ENCODE data around the gene AADAT. TPM values are rescaled to one million over a fixed set of nuclear protein-coding genes. Genes with fewer than 3 reads are reported as not detected.
A peak's percentile ranks its signal among the peaks of the same experiment; 100 is the strongest.
"Not testable (repeated sequence)": the region's sequence is repeated elsewhere in the genome, so short reads cannot be mapped to it uniquely, and the experiment has no call there.

The AADAT gene
- total RNA-seq, 4 donors from 2014 or later: 2.9 to 7.2 (median 5.5) TPM

DNA sequence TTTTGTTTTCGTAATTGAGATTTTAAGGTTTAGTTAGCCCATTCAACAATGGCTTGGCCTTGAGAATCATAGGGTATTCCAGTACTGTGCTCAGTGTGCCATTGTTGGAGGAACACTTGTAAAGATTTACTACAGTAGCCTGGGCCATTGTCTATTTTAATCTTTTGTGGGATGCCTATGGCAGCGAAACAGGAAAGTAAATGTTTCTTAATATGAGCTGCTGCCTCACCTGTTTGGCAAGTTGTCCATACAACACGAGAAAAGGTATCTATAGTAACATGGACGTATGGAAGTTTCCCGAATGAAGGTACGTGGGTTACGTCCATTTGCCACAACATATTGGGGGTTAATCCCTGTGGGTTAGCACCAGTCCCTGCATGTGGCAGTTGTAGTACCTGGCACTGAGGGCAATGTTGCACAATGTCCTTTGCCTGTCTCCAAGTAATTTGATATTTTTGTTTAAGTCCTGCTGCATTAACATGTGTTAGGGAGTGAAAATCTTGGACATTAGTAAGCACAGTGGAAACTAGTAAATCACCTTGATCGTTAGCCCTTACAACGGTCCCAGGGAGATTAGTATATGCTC is 38.6 kb upstream of the AADAT start:
- intact Hi-C loops (cut with DNase I): no loop called here
- 92% methylated on average over 9 of the region's 9 CpGs for WGBS

DNA sequence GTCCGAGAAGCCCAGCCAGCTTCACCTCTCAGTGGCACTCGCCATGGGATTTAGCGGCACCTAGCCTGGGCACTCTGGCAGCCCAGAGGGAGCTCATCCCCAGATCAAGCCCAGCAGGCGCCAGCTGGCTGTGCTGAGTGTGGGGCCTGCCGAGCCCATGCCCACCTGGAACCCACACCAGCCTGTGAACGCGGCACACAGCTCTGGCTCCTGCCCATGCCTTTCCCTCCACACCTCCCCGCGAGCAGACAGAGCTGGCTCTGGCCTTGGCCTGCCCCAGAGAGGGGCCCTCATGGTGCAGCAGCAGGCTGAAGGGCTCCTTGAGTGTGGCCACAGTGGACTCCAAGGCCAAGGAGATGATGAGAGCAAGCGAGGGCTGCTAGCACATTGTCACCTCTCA is 38.0 kb upstream of the AADAT start:
- TF ChIP-seq POLR2AphosphoS5 (IDR thresholded peaks at IDR 0.05) (no peak), EP300 (IDR thresholded peaks at IDR 0.05) (no peak), POLR2A (IDR thresholded peaks at IDR 0.05; ENCODE audit: low read depth) (no peak)
- TF ChIP-seq, protein P1, sequence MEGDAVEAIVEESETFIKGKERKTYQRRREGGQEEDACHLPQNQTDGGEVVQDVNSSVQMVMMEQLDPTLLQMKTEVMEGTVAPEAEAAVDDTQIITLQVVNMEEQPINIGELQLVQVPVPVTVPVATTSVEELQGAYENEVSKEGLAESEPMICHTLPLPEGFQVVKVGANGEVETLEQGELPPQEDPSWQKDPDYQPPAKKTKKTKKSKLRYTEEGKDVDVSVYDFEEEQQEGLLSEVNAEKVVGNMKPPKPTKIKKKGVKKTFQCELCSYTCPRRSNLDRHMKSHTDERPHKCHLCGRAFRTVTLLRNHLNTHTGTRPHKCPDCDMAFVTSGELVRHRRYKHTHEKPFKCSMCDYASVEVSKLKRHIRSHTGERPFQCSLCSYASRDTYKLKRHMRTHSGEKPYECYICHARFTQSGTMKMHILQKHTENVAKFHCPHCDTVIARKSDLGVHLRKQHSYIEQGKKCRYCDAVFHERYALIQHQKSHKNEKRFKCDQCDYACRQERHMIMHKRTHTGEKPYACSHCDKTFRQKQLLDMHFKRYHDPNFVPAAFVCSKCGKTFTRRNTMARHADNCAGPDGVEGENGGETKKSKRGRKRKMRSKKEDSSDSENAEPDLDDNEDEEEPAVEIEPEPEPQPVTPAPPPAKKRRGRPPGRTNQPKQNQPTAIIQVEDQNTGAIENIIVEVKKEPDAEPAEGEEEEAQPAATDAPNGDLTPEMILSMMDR (IDR thresholded peaks at IDR 0.05): no peak
- Histone ChIP-seq H3K27me3 (no peaks in the 10 kb centered on the region), H3K4me3 (no peak overlapping the region), H3K4me1 (no peaks in the 10 kb centered on the region), H3K9me3 (peaks cover 0 to 6% (median 4%) of the 10 kb centered on the region in 4 donors), H3K27ac (replicated peaks in 1 of 4) (no peak overlapping the region), H3K36me3 (no peaks in the 10 kb centered on the region)
- WGBS: 84% methylated on average over 7 of the region's 10 CpGs
- no peak for DNase-seq (ENCODE audit: extremely low spot score)
- intact Hi-C loops (cut with DNase I): no loop called here

More for the DNA sequence above, 38.6 kb upstream of the AADAT start:
- H3K9me3 ChIP-seq: peaks cover 0 to 12% (median 9%) of the 10 kb centered on the region in 4 donors
- H3K4me3 ChIP-seq: no peak overlapping the region
- H3K4me1 ChIP-seq: no peaks in the 10 kb centered on the region
- H3K27ac ChIP-seq (replicated peaks in 1 of 4): no peak overlapping the region
- no peak for DNase-seq (ENCODE audit: extremely low spot score)
- TF ChIP-seq EP300 (IDR thresholded peaks at IDR 0.05) (no peak), POLR2AphosphoS5 (IDR thresholded peaks at IDR 0.05) (no peak), POLR2A (IDR thresholded peaks at IDR 0.05; ENCODE audit: low read depth) (no peak)
- TF ChIP-seq, protein P1 (IDR thresholded peaks at IDR 0.05): no peak
- no peaks in the 10 kb centered on the region for H3K27me3 ChIP-seq
- H3K36me3 ChIP-seq: no peaks in the 10 kb centered on the region

DNA sequence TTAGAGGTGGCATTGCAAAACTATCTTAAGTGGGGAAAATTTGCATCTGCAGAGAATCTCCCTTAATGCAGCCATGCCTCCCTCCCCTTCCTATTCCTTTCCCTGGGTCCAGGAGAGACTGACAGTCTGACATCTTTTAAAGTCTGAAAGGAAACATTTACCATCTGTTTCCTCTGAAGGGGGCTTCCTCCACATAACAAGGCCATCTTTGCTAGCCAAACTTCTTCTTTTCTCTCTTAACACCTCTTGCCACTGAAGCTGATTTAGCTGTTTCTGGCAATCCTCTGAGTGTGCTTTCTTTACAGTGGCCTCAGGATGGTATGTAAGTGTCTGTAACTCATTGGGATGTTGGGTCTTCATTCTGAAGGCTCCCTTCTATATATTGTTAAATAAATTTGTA is 34.6 kb upstream of the AADAT start:
- Histone ChIP-seq H3K4me1 (no peaks in the 10 kb centered on the region), H3K27me3 (no peaks in the 10 kb centered on the region), H3K9me3 (no peaks in the 10 kb centered on the region), H3K27ac (replicated peaks in 1 of 4) (no peak overlapping the region), H3K36me3 (no peaks in the 10 kb centered on the region), H3K4me3 (no peak overlapping the region)
- DNase-seq (ENCODE audit: extremely low spot score): no peak
- intact Hi-C loops (cut with DNase I): no loop called here
- TF ChIP-seq EP300 (IDR thresholded peaks at IDR 0.05) (no peak), POLR2AphosphoS5 (IDR thresholded peaks at IDR 0.05) (no peak), POLR2A (IDR thresholded peaks at IDR 0.05; ENCODE audit: low read depth) (no peak)
- TF ChIP-seq, protein P1 (IDR thresholded peaks at IDR 0.05): no peak

DNA sequence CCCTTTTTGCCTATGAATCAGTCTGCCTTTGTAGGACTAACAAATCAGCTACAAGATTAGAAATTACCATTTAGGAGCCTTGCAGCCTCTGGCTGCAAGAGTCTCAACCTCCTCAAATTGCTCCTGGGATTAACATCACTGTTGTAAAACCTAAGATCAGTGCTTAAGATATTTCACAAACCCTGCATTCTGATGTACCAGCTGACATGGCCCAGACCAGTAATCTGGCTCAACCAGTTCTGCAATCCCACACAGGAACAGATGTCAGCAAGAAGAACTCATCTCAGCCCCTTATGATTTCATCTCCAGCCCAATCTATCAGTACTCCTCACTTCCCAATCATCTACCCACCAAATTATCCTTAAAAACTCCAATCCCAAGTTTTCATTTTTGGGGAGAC is 32.5 kb upstream of the AADAT start:
- Histone ChIP-seq H3K9me3 (no peaks in the 10 kb centered on the region), H3K27ac (replicated peaks in 1 of 4) (no peak overlapping the region), H3K27me3 (no peaks in the 10 kb centered on the region), H3K36me3 (no peaks in the 10 kb centered on the region), H3K4me3 (no peak overlapping the region), H3K4me1 (no peaks in the 10 kb centered on the region)
- TF ChIP-seq EP300 (IDR thresholded peaks at IDR 0.05) (no peak), POLR2A (IDR thresholded peaks at IDR 0.05; ENCODE audit: low read depth) (no peak), POLR2AphosphoS5 (IDR thresholded peaks at IDR 0.05) (no peak)
- TF ChIP-seq, protein P1 (IDR thresholded peaks at IDR 0.05): no peak
- DNase-seq (ENCODE audit: extremely low spot score): no peak
- intact Hi-C loops (cut with DNase I): no loop called here

DNA sequence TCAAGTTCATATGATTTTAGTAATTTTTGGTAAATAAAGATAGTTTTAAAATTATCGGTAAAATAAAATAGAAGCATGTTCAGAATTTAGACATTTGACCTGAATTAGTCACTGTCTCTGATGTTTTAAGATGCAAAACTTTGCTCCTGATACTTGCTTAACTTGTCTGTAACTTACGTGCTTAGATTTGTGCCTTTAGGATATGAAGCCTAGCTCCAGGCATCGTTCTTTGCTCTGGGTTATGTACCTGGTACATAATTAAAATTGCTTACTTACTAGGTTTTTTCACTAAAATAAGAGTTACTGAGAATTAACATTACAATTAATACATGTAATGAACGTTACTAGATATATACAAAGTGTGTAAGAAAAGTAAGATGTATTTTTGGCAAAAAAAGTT is 24.9 kb upstream of the AADAT start:
- TF ChIP-seq POLR2AphosphoS5 (IDR thresholded peaks at IDR 0.05) (no peak), POLR2A (IDR thresholded peaks at IDR 0.05; ENCODE audit: low read depth) (no peak), EP300 (IDR thresholded peaks at IDR 0.05) (no peak)
- TF ChIP-seq, protein P1 (IDR thresholded peaks at IDR 0.05): no peak
- DNase-seq (ENCODE audit: extremely low spot score): no peak
- Histone ChIP-seq H3K4me3 (no peak overlapping the region), H3K27ac (replicated peaks in 1 of 4) (no peak overlapping the region), H3K9me3 (no peaks in the 10 kb centered on the region), H3K4me1 (no peaks in the 10 kb centered on the region), H3K36me3 (no peaks in the 10 kb centered on the region), H3K27me3 (peaks cover 0 to 6% (median 0%) of the 10 kb centered on the region in 4 donors)
- intact Hi-C loops (cut with DNase I): no loop called here
- 88% methylated on average over 4 of the region's 4 CpGs for WGBS

DNA sequence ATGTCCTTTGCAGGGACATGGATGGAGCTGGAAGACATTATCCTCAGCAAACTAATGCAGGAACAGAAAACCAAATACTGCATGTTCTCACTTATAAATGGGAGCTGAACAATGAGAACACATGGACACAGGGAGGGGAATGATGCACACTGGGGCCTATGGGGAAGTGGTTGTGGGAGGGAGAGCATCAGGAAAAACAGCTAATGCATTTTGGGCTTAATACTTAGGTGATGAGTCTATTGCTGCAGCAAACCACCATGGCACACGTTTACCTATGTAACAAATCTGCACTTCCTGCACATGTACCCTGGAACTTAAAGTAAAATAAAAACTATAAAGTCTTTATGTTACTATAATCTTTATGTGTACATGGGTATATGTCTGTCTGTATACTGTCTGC is 24.4 kb upstream of the AADAT start:
- H3K36me3 ChIP-seq; H3K9me3 ChIP-seq; H3K27me3 ChIP-seq; intact Hi-C loops (cut with DNase I); H3K4me1 ChIP-seq; H3K4me3 ChIP-seq; H3K27ac ChIP-seq (replicated peaks in 1 of 4): not testable (repeated sequence)
- peak; percentile 72 for DNase-seq (ENCODE audit: extremely low spot score)
- WGBS: 53% methylated on average over 1 of the region's 1 CpG
